HL-60 (cell line): Measurements from ENCODE around the gene PRMT7.

Experiments
- DNase-seq, 2 experiments: peaks; one replicate each; pipeline ENCODE4 v3.0.0-alpha.2; 2010 to 2020; ENCODE audit warnings: low read depth in 1 of 2, low spot score in 1 of 2
- H3K27ac ChIP-seq: fragments of 250-450 bp; sonication (Bioruptor Pico); replicated peaks from 2 replicates; pipeline ENCODE4 v1.5.1; 2020; ENCODE audit warnings: mild to moderate bottlenecking, moderate library complexity
- H3K27me3 ChIP-seq: fragments of 250-450 bp; sonication (Bioruptor Pico); 2 replicates; pipeline ENCODE4 v1.5.1; 2021; ENCODE audit warnings: mild to moderate bottlenecking, moderate library complexity; ENCODE audit not compliant: insufficient read depth, poor library complexity, severe bottlenecking
- H3K4me3 ChIP-seq: replicated peaks from 2 replicates; pipeline ENCODE4 v1.5.1; 2011; ENCODE audit warnings: mild to moderate bottlenecking, control low read depth, low read length; ENCODE audit not compliant: insufficient read depth
- CTCF ChIP-seq: IDR thresholded peaks from one replicate; pipeline ENCODE4 v1.5.1; 2011; ENCODE audit warnings: low read length, control low read depth, inconsistent platforms; ENCODE audit not compliant: insufficient read depth
- GABPA ChIP-seq: IDR thresholded peaks from 2 replicates; pipeline ENCODE4 v1.6.1; 2012; ENCODE audit warnings: low read depth
- POLR2AphosphoS5 ChIP-seq: IDR thresholded peaks from 2 replicates; pipeline ENCODE4 v1.6.1; 2012; ENCODE audit warnings: low read depth
- REST ChIP-seq: IDR thresholded peaks from 2 replicates; pipeline ENCODE4 v1.6.1; 2012; ENCODE audit warnings: low read depth; ENCODE audit not compliant: insufficient replicate concordance
- SPI1 ChIP-seq: IDR thresholded peaks from 2 replicates; pipeline ENCODE4 v1.6.1; 2012; ENCODE audit warnings: low read depth, mild to moderate bottlenecking, borderline replicate concordance

Gene PRMT7

DNA sequence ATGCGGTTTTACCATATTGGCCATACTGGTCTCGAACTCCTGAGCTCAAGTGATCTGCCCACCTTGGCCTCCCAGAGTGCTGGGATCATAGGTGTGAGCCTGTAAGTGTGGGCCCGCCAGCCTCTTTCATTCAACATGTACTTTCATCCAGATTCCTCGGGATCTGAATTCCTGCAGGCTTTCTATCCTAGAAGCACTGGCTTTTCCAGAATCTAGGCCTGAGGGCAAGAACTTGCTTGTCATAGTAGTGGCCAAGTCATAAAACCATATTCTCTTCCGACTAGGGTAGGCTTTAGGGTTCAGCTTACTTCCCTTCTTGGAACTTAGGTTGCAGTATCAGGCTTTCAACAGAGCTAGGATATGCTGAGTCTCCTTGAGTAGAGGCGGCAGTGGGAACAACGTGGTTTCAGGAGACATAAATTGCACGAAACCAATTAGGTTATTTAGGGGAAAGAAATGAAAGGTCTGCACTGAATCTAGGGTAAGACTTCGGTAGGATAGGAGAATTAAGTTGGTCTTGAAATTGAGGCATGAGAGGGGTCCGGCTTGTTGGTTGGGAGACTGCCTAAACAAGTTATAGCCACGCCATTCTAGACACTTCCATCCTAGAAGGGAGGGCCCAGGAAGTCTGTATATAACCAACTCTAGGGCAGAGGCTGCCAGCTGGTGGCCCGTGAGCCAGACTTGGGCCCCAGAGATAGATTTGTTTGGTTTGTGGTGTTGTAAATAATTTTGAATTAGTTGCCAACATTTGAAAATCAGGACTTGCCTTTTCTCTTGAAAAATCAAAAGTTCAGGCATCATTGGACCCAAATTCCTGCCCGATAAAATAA is 30.9 kb upstream of the PRMT7 start:
- DNase-seq, result no peak
- Histone ChIP-seq H3K27me3 (no peaks in the 10 kb centered on the region), H3K27ac (no peak overlapping the region), H3K4me3 (no peak overlapping the region)
- TF ChIP-seq CTCF (no peak), SPI1 (no peak), REST (no peak), GABPA (no peak), POLR2AphosphoS5 (no peak)

- TF ChIP-seq REST (no peak), POLR2AphosphoS5 (no peak), CTCF (no peak), SPI1 (no peak), GABPA (no peak)
- no peaks in the 10 kb centered on the region for H3K27me3 ChIP-seq
- H3K4me3 ChIP-seq, result no peak overlapping the region
- no peak overlapping the region; the same call in 1 of the 2 replicates for H3K27ac ChIP-seq
- DNase-seq, result no peak
Observed at GRCh38 chr16:68281368-68282063, 29.3 kb upstream of the PRMT7 start.

GRCh38 chr16:68282064-68282452 is 28.8 kb upstream of the PRMT7 start:
- Histone ChIP-seq H3K27me3 (no peaks in the 10 kb centered on the region), H3K4me3 (no peak overlapping the region), H3K27ac (no peak overlapping the region; the same call in 1 of the 2 replicates)
- TF ChIP-seq GABPA, result no peak
- TF ChIP-seq CTCF, result no peak
- TF ChIP-seq REST, result no peak
- no peak for TF ChIP-seq POLR2AphosphoS5
- TF ChIP-seq SPI1, result no peak
- no peak for DNase-seq
